ENCODE data around the gene FLRT1.

Gene FLRT1

DNA sequence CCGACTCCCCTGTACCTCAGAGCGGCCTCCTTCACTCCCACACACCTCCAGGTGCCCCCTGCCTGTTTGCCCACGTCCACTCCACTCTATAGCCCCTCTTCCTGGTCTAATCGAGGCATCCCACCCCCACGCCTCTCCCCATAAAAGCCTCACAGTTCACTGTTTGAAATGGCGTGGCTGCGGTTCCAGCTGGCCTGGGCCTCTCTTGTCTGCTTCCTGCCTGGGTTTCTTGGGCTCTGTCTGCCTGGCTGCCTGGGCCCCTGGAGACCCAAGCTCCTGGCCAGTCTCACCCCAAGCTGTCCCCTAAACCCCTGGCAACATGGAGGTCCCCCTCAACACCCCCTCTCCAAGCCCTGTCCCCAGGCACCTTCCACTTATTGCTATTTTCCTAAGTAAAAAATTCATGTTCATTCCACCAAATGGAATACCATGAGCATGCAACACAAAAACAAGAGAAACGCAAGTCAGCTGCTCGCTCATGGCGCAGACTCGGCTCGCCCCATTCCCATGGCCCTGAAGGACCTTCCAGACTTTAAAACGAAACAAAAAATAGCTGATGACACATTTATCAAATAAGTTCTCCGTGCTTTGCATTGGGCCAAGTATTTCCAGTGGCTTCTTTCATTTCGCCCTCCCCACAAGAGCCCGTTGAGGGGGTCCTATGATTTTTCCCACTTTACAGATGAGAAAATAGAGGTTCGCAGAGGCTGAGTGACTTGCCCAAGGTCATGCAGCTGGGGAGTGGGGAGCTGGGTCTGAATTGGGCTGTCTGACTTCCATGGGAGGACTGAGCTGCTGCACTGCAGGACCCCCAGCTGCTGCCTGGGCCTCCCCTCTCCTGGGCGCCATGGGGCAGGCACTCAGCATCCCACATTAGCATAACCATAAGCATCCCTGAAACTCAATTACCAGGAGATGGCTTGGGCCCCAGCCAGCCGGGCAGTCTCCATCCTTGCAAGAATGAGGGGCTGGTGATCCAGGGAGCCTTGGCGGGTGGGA is 11.7 kb upstream of the FLRT1 start:
- DNase-seq (ENCODE audit: low read depth) = no peak

DNA sequence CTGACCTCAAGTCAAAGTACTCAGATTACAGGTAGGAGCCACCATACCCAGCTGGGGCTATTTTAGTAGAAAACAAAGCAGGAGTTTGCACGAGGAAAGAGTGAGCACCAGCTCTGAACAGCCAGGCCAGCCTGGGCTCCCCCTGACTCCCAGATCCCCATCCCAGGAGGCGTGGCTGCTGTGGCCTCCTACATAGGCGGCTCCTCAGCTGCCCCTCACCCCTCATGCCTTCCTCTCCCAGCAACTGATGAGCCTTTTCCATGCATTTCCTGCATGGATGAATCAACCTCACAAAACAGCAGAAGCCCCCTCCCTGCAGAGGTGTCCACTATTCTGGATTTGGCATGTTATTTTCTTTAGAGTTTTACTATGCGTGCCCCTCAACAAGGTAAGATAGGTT is 10.5 kb upstream of the FLRT1 start:
- no peak for DNase-seq (ENCODE audit: low read depth)

DNA sequence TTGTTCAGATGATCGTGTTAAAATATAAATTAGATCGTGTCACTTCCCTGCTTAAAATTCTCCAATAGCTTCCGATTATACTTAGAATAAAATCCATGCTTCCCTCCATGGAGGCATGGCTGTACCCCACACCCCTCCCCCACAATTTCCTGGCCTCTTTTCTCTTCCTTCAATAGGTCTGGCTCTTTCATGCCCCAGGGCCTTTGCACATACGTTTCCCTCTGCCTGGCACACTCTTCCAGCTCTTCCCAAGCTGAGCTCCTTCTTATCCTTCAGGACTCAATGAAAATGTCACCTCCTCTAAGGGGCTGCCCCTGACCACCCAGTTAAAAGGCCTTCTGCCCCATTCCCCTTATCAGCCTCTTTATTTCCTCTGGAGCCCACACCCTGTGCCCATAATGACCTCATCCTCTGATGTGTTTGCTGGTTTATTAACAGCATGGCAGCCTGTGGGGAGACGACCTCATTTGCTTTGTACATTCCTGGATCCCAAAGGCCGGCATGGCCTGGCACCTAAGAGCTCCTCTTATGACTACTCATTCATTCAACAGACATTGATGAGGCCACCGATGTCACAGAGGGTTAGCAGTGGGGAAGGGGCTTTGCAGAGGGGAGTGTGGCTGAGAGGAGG is 9.0 kb upstream of the FLRT1 start:
- DNase-seq (ENCODE audit: low read depth) = no peak

DNA sequence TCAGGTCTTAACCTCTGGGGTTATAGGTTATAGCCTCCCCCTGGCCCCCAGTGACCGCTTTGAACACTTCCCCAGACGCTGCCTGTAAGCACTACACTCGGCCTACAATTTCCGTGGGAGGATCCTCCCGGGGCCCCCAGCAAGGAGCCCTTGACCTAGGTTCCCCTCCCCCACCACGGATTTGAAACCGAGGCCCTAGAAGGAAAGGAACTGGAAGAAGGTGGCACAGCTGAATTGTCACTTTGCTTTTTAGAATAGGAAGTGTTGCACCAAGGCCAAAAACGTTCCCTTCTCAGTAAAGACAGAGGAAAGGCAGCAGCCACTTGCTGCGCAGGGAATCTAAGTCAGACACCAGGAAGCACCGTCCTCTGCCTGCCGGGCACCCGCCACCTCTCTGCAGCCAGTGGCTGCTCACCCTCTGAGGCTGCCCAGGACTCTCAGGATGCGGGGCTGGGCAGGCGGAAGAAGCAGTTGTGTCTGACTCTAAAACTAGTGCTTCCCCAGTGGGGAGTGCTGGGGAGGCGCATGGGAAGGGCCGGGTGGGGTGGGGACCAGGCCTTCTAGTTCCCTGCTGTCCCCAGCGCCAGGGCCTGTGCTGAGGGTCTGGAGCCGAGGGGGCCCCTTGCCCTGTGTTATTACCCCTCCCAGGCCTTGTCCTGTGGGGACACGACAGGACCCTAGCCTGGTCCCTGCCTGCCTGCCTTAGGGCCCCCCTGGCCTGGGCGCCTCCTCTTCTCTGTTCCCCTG is 7.9 kb upstream of the FLRT1 start:
- DNase-seq (ENCODE audit: low read depth) = no peak

DNA sequence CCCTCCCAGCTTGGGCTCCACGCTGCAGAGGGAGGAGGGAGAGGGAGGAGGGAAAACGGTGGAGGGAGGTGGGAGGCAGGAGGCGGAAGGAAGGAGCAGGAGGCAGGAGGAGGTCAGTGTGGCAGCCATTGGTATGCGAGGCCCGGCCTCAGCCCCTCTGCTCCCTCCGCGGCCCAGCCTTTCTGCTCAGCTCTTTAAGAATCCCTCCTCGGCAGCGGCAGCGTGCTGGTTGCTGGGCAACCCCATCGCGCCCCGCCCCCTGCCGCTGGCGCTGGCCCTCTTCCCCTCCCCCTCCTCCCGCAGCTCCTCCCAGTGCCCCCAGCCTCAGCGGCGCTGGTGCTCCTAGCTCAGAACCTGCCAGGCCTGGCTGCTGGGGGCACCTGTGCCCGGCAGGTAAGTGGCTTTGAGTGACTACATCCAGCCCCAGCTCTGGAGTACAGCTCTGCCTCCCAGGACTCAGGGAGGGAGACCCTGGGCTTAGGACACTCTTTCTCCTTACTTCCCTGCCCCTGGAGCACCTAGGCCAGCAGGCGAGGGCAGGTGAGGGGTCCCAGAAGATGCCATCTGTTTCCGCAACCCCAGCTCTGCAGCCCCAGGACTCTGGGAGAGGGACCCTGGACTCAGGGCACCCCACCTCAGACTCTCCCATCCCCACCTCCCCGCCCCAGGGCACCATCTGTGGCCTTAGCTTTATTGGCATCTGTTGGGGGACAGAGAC is 7.2 kb upstream of the FLRT1 start:
- no peak for DNase-seq (ENCODE audit: low read depth)

DNA sequence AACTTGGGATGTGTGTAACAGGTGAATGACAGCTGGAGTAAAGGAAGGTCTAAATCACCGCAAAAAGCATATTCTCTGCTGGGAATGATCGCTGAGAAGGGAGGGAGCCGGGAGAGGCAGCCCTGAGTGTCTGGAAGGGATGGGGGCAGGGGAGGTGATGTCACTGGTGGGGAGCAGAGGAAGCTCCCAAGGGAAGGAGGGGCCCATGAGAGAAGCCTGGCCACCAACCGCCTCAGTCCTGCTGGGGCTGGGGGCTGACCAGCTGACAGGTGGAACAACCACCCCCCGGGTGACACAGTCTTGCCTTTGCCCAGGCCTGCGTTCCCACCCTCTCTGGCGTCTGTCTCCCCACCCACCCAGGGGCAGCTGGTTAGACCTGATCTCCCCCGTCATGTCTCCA is 6.0 kb upstream of the FLRT1 start:
- DNase-seq (ENCODE audit: low read depth) = no peak

DNA sequence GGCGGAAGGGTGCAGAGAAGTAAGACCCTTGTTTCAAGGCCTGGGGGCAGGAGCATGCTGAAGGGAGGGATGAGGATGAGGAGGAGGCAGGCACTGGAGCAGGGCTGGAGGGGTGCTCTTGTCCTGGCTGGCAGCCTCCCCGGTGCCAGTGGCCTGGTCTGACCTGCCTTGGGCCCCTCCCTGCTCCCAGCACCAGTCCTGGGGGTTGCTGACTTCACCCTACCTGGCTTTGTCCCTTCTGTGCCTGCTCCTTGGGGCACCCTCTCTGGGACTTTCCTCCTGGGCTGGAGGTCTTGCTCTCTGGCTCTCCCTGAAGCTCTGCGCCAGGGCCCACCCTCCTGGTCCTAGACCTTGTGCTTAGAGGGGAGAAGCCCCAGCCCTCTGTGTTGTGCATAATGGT is 4.7 kb upstream of the FLRT1 start:
- no peak for DNase-seq (ENCODE audit: low read depth)

DNA sequence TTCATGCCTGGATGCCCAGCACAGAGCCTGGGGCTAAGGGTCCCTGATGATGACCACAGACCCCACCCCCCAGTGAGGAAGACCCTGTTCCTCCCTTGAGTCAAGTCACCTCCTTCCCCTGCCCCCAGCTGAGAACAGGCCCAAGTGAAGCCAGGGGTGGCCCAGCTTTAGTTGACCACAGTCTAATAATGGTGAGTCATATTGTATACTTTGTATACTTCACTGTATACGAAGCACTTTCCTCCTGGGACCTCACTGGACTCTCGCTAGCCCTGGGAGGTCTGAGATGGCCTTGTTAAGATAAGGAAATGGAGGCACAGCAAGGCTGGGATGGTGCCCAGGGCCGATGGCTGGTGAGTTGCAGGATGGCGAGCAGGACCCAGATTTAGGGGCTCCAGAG is 3.7 kb upstream of the FLRT1 start:
- DNase-seq (ENCODE audit: low read depth) = no peak

DNA sequence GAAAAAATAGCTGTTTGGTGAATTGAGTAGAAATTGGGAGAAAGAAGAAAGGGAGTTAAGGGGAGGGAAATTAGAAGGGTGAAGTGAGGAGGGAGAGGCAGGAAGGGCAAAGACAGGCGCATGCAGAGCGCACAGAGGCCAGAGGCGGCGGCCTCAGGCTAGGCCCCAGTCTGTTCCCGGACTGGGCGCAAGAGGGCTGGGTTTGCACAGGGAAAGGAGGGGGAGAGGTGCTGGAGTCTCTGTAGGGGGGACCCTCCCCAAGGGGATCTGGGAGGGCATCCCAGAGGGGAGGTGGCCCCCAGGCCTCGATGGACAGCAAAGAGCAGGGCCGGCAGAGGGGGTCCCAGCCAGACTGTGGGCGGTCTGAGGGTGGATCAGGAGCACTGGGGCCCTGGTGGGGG is 1.3 kb upstream of the FLRT1 start:
- DNase-seq (ENCODE audit: low read depth) = no peak

DNA sequence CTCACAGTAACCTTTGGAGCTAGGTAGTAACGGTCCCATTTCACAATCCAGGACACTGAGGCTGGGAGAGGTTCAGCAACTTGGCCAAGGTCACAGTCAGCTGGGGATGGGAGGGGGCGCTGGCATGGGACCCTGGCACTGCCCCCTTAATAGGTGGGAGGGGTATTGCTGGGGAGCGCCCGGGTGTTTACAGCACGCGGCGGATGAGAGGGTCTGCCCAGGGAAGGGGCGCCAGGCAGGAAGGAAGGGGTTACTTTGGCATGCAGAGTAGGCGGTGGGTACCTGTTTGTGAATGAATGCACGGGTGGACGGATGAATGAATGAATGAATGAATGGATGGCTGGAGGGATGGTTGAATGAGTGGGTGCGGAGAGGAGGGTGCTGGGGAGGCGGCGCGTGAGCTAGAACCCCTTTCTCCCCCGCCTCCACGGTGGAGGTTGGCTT is 628 bp upstream of the FLRT1 start:
- no peak for DNase-seq (ENCODE audit: low read depth)

DNA sequence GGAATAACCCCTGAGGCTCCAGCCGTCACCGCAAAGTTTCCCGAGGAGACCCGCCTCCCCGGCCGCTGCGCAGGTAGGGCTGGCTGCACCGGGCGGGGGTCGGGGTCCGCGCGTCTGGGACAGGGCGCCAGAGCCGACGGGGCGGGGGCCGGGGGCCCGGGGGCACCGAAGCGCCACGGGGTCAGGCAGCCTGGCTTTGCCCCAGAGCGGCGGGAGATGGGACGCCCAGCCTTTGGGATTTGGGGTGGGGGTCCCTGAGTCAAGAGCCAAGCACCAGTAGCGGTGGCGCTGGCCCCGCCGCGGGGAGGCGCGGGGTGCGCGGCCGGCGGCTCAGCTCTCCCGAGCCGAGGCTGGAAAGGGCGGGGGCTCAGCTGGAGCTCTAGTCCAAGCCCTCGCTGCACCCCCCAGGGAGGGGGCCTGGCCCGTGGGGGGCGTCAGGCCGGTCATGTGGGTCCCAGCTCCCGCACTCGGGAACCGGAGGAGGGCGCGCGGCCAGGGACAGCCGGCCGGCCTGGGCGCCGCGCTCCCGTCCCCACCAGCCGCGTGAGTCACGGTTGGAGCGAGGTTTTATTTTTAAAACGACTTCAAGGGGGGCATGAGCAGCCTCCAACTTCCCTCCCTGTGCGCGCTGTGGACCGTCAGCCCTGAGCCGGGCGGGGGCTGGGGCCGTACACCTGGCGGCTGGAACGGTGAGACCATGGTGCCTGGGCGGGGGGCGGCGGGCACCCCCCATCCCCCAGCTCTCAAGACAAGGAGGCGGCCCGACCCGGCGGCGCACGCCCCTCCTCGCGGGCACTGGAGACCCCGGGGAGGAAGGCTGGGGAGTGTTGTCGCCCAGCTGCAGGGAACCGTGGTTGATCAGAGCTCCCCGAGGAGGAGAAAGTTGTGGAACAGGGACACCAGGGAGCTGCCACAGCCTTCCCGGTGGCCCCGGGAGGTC is 626 bp downstream of the FLRT1 start:
- DNase-seq (ENCODE audit: low read depth) = no peak

DNA sequence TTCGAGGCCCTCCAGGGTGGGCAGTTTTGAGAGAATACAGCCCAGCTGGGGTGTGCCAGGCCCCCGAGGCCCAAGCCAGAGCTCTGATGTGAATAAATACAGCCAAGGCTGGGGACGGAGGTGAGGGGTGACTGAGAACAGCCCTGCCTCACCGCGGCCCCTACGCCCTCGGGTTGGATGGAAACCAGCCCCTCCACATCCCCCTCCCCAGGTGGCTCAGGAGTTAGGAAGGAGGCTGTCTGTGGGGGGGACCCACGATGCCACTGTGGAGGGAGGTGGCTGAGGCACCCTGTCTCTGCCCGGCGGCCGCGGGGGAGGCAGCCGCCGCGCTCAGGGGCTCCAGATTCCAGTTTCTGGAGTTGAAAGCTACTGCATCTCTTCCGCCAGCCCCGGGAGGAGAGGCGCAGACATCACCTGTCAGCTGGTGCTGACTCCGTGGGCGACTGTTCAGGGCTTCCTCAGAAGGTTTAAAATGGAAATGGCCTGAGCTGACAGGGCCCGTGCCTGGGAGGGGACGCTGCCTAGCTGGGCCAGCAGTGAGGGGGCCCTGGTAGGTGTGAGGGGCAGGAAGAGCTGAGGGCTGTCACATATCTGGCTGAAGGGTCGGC is 1.4 kb downstream of the FLRT1 start:
- DNase-seq (ENCODE audit: low read depth) = no peak

DNA sequence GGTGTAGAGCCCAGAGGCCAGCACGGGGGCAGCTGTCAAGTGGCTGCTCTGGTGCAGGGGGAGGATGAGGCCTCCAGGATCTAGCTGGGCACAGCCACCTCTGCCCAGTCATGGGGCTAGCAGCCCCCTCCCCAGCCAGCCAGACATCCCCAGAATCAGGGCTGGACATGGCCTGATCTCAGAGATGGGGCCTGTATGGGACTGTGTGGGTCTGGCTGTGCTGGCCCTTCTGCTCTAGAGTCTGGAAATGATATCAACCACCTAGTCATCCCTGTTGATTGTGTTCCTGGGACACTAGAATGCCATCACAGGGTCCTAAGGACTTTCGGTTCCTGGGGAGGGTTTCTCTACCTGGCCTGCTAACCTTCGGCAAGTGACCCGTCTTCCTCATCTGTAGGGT is 2.8 kb downstream of the FLRT1 start:
- DNase-seq (ENCODE audit: low read depth) = no peak

DNA sequence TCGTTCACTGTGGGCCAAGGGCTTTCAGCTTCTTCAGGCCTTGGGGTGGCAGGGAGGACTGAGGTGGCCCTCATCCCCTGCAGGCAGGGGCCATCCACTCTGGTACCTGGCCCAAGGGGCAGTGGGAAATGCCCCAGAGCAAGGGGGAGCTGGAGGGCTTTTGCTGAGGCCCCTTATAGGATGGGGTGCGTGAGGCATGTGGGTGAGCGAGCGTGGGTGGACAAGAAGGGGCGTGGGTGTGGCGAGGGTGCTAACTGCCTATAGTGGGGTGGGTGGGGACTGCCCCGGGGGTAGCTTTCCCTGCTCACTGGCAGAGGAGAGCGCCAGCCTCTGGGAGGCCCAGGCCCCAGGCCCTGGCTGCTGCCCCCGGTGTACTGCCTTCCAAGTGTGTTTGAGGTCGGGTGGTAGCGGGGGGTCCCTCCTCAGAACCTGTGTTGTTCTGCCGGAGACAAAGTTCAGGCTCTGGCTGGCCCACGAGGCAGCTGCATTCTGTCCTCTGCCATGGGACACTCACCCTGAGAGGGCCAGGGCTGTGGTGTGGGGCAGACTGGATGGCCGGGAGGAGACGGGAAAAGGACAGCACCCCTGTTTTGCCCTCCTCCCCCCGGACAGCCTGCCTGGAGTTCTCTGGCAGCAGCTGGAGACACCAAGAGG is 3.4 kb downstream of the FLRT1 start:
- no peak for DNase-seq (ENCODE audit: low read depth)

DNA sequence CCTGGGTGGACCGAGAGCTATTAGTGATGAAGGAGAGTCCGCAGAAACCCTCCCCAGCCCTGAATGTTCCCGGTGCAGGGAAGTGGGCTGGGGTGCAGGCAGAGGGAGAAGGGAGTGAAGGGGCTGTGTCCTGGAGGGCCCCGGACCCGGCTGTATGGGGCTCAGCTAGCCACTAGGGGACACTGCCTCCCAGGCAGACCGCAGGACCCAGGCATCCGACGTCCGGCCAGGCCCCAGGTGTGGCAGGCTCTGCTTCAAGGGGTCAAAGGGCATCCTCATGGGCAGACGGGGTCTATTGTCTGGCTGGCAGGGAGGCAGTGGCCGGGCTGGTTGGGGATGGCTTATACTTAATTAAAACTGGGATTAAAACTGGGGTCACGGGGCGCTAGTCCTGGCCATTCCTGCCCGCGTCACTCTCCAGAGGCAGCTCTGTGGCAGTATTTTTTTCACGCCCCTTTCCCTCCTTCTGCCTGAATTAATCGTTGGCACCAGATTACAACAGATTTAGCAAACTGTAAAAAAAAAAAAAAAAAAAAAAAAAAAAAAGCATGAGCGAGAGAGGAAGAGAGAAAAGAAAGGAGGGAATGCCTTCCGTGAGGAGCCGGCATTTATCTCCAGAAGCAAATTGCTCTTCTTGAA is 5.1 kb downstream of the FLRT1 start:
- no peak for DNase-seq (ENCODE audit: low read depth)

DNA sequence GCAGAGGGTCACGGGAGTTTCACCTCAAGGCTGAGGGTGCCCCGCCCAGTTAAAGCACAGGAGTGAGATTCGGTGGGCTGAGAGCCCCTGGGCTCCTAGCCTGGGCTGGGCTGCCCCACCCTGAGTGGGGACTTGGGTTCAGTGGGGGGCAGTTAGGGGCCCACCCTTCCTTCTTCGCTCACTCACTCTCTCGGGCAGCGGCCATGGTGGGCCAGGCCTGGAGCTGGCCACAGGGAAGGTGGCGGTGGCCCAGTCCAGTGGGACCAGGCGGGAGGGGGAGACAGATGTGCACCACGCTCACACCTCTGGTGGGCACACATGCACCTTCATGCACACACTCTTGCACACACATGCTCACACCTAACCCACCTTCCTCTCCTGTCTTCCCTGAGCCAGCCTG is 6.1 kb downstream of the FLRT1 start:
- no peak for DNase-seq (ENCODE audit: low read depth)

DNA sequence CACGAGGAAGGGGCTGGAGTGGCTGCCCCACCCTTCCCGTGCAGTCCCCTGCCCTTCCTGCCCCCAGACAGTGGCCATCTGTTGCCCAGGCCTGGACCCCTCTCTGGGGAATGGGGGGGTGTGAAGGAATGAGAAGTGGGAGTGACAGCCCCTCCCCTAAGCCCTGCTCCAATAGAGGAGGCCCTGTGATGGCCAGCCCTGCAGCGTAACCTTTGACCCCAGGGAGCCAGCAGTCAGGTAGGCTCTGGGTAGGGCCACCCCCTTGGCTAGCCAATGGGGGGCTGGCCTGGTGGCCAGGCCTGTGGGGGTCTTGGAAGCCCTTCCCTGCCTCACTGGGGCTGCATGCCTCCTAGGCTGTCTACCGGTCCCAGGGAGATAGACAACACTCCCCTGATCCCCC is 6.6 kb downstream of the FLRT1 start:
- DNase-seq (ENCODE audit: low read depth) = no peak

DNA sequence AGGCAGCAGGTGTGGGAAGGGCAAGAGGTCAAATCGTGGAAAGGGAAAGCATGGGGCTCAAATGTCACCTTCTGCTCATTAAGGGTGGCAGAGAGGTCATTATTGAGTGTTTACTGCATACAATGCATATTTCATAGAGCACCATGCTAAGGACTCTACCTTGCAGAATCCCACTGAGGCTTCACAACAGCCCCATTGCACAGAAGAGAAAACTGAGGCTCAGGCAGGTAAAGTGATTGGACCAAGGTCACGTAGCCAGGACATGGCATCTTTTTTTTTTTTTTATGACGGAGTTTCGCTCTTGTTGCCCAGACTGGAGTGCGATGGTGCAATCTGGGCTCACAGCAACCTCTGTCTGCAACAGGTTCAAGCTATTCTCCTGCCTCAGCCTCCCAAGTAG is 7.8 kb downstream of the FLRT1 start:
- no peak for DNase-seq (ENCODE audit: low read depth)

DNA sequence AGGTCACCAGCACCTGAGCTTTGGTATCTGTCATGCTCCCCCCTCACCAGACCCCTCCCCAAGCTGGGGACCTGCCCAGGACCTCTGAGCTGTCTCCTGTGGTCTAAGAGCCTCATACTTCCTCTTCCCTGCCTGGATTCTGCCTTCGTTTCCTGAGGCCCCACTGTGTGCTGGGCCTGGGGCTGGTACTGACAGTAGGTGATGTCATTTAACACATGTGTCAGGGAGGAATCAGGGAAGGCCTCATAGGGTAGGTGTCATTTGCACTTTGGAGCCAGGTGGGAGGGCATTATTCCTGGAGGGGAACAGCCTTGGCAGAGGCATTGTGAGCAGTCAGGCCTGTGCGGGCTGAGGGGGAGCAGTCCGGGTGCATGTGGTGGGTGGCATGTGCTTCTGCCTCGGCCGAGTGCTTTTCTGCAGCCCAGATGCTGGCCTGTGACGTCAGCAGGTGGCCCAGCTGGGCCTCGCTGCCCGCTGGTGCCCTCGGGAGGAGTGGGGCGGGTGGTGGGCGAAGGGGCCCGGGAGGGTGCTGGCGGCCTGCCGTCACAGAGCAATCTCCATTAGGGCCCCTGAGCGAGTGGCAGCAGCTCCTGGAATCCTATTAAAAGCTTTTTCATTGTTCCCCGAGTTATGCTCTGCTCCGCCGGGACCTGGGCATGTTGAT is 9.1 kb downstream of the FLRT1 start:
- no peak for DNase-seq (ENCODE audit: low read depth)

All from stimulated activated CD8-positive, alpha-beta memory T cell treated with anti-CD3 and anti-CD28 coated beads, Interleukin-4, amount 100 ng/mL, for 24 hours (primary cell).